Activated CD4-positive, alpha-beta T cell treated with anti-CD3 and anti-CD28 coated beads, Interleukin-2, amount 10 ng/mL, durations not matched to agents 7 days and 5 days (primary cell): ENCODE data around the gene SYT4. TPM values are rescaled to one million over a fixed set of nuclear protein-coding genes. Genes with fewer than 3 reads are reported as not detected.

Source experiments
- CTCF ChIA-PET: fragments of 350-600 bp; sonication (Branson Sonifier 250); formaldehyde crosslinking; loops from one replicate; lab custom pipeline; 2021; ENCODE audit warnings: antibody characterized with exemption; lab: Charles Lee
- POLR2A ChIA-PET: fragments of 350-600 bp; sonication (Branson Sonifier 250); formaldehyde crosslinking; loops from one replicate; lab custom pipeline; 2021; ENCODE audit warnings: antibody characterized with exemption; lab: Charles Lee
- DNase-seq: peaks from one replicate; pipeline ENCODE4 v3.0.0-alpha.2; 2020
- H3K27ac Mint-ChIP-seq: one replicate; pipeline ENCODE4 v1.8.0; 2021; ENCODE audit warnings: mild to moderate bottlenecking, moderate library complexity, mixed read lengths
- H3K27me3 Mint-ChIP-seq: one replicate; pipeline ENCODE4 v1.8.0; 2021; ENCODE audit warnings: mixed read lengths
- H3K36me3 Mint-ChIP-seq: one replicate; pipeline ENCODE4 v1.8.0; 2021; ENCODE audit warnings: low read depth, mixed read lengths
- H3K4me1 Mint-ChIP-seq: one replicate; pipeline ENCODE4 v1.8.0; 2021; ENCODE audit warnings: mixed read lengths
- H3K4me3 Mint-ChIP-seq: one replicate; pipeline ENCODE4 v1.8.0; 2021; ENCODE audit warnings: mild to moderate bottlenecking, moderate library complexity, mixed read lengths
- H3K9me3 Mint-ChIP-seq: one replicate; pipeline ENCODE4 v1.8.0; 2021; ENCODE audit warnings: mixed read lengths
- total RNA-seq, 2 experiments: library from RNA; stranded (reverse); gene quantifications; one replicate each; pipeline ENCODE4 v1.2.3, GENCODE V29; 2021

Gene SYT4
- total RNA-seq, 2 experiments from 2014 or later: not detected

- peak; percentile 47 for DNase-seq
- Mint-ChIP-seq H3K36me3 (no peaks in the 10 kb centered on the region), H3K9me3 (no peaks in the 10 kb centered on the region), H3K27ac (no peak overlapping the region), H3K4me1 (no peaks in the 10 kb centered on the region), H3K4me3 (no peak overlapping the region), H3K27me3 (peaks cover 6% of the 10 kb centered on the region)
- ChIA-PET POLR2A (no interaction called here), CTCF (interaction anchor here (1.6 kb wide), 1 partner anchor 1157 kb away, joined by 7 read pairs; no protein-coding TSS in a partner anchor)
Measured at GRCh38 chr18:43271593-43272432, 5.5 kb downstream of the SYT4 start.

GRCh38 chr18:43267818-43268217 is 9.5 kb downstream of the SYT4 start:
- Mint-ChIP-seq H3K4me1 (no peaks in the 10 kb centered on the region), H3K36me3 (no peaks in the 10 kb centered on the region)

GRCh38 chr18:43265465-43265864 is 11.8 kb downstream of the SYT4 start:
- no peak overlapping the region for H3K27ac Mint-ChIP-seq
- no peak for DNase-seq
- peaks cover under 1% of the 10 kb centered on the region for H3K27me3 Mint-ChIP-seq
- POLR2A ChIA-PET: no interaction called here
- no peak overlapping the region for H3K4me3 Mint-ChIP-seq
- H3K9me3 Mint-ChIP-seq: peaks cover 2% of the 10 kb centered on the region
- no peaks in the 10 kb centered on the region for H3K36me3 Mint-ChIP-seq
- CTCF ChIA-PET: interaction anchor here (0.6 kb wide), 1 partner anchor 57 kb away, joined by 3 read pairs; no protein-coding TSS in a partner anchor
- H3K4me1 Mint-ChIP-seq: no peaks in the 10 kb centered on the region

More at GRCh38 chr18:43267818-43268217, 9.5 kb downstream of the SYT4 start:
- Mint-ChIP-seq H3K27ac (no peak overlapping the region), H3K9me3 (peaks cover 2% of the 10 kb centered on the region), H3K27me3 (peaks cover 3% of the 10 kb centered on the region), H3K4me3 (no peak overlapping the region)
- ChIA-PET CTCF (no interaction called here), POLR2A (no interaction called here)
- DNase-seq: no peak

- no peaks in the 10 kb centered on the region for H3K9me3 Mint-ChIP-seq
- no peaks in the 10 kb centered on the region for H3K4me1 Mint-ChIP-seq
- CTCF ChIA-PET: no interaction called here
- H3K36me3 Mint-ChIP-seq: no peaks in the 10 kb centered on the region
- POLR2A ChIA-PET: no interaction called here
- DNase-seq: no peak
- H3K4me3 Mint-ChIP-seq: no peak overlapping the region
- no peaks in the 10 kb centered on the region for H3K27me3 Mint-ChIP-seq
- no peak overlapping the region for H3K27ac Mint-ChIP-seq
Measured at GRCh38 chr18:43248610-43249249, 28.6 kb downstream of the SYT4 start.

GRCh38 chr18:43247944-43248343 is 29.3 kb downstream of the SYT4 start:
- no peaks in the 10 kb centered on the region for H3K27me3 Mint-ChIP-seq
- no peak overlapping the region for H3K4me3 Mint-ChIP-seq
- CTCF ChIA-PET: no interaction called here
- DNase-seq: no peak
- POLR2A ChIA-PET: no interaction called here
- no peaks in the 10 kb centered on the region for H3K36me3 Mint-ChIP-seq
- H3K27ac Mint-ChIP-seq: no peak overlapping the region
- no peaks in the 10 kb centered on the region for H3K9me3 Mint-ChIP-seq
- H3K4me1 Mint-ChIP-seq: no peaks in the 10 kb centered on the region

- Mint-ChIP-seq H3K36me3 (no peaks in the 10 kb centered on the region), H3K27me3 (no peaks in the 10 kb centered on the region), H3K4me1 (no peaks in the 10 kb centered on the region), H3K4me3 (no peak overlapping the region), H3K9me3 (no peaks in the 10 kb centered on the region), H3K27ac (no peak overlapping the region)
- ChIA-PET CTCF (no interaction called here), POLR2A (no interaction called here)
- DNase-seq: no peak
Measured at GRCh38 chr18:43238429-43238828, 38.9 kb downstream of the SYT4 start.

GRCh38 chr18:43236921-43237320 is 40.4 kb downstream of the SYT4 start:
- H3K36me3 Mint-ChIP-seq: no peaks in the 10 kb centered on the region
- no peak for DNase-seq
- no peak overlapping the region for H3K27ac Mint-ChIP-seq

GRCh38 chr18:43234889-43235288 is 42.4 kb downstream of the SYT4 start:
- H3K4me1 Mint-ChIP-seq: no peaks in the 10 kb centered on the region
- H3K27me3 Mint-ChIP-seq: no peaks in the 10 kb centered on the region
- no peaks in the 10 kb centered on the region for H3K9me3 Mint-ChIP-seq
- H3K27ac Mint-ChIP-seq: no peak overlapping the region
- H3K36me3 Mint-ChIP-seq: no peaks in the 10 kb centered on the region
- no peak overlapping the region for H3K4me3 Mint-ChIP-seq
- ChIA-PET CTCF (interaction anchor here (0.6 kb wide), 1 partner anchor 33 kb away, joined by 3 read pairs; no protein-coding TSS in a partner anchor), POLR2A (no interaction called here)
- no peak for DNase-seq

More at GRCh38 chr18:43236921-43237320, 40.4 kb downstream of the SYT4 start:
- Mint-ChIP-seq H3K4me3 (no peak overlapping the region), H3K27me3 (no peaks in the 10 kb centered on the region), H3K4me1 (no peaks in the 10 kb centered on the region), H3K9me3 (no peaks in the 10 kb centered on the region)
- POLR2A ChIA-PET: no interaction called here
- CTCF ChIA-PET: interaction anchor here (1.3 kb wide), 1 partner anchor 17 kb away, joined by 3 read pairs; no protein-coding TSS in a partner anchor

GRCh38 chr18:43222501-43222900 is 54.8 kb downstream of the SYT4 start:
- CTCF ChIA-PET: no interaction called here
- Mint-ChIP-seq H3K36me3 (no peaks in the 10 kb centered on the region), H3K4me3 (no peak overlapping the region), H3K9me3 (peaks cover 5% of the 10 kb centered on the region), H3K27ac (no peak overlapping the region), H3K27me3 (no peaks in the 10 kb centered on the region), H3K4me1 (no peaks in the 10 kb centered on the region)
- no peak for DNase-seq
- POLR2A ChIA-PET: no interaction called here

- Mint-ChIP-seq H3K27me3 (no peaks in the 10 kb centered on the region), H3K4me3 (no peak overlapping the region), H3K9me3 (peaks cover 3% of the 10 kb centered on the region), H3K4me1 (no peaks in the 10 kb centered on the region), H3K36me3 (no peaks in the 10 kb centered on the region), H3K27ac (no peak overlapping the region)
- DNase-seq: no peak
- CTCF ChIA-PET: interaction anchor here (1.5 kb wide), 1 partner anchor 16 kb away, joined by 3 read pairs; no protein-coding TSS in a partner anchor
- POLR2A ChIA-PET: no interaction called here
Measured at GRCh38 chr18:43220691-43221090, 56.6 kb downstream of the SYT4 start.

Other genes with a start within 250 kb of the SYT4 start
- gene RIT2, start 161.8 kb downstream of the SYT4 start, total RNA-seq: not detected